ENCODE results near the gene LRP1.

- TF ChIP-seq RARB (CRISPR knock-in tag; IDR thresholded peaks at IDR 0.05), result no peak
- TF ChIP-seq PATZ1 (CRISPR knock-in tag; IDR thresholded peaks at IDR 0.05; ENCODE audit: borderline replicate concordance), result no peak
- no peak for TF ChIP-seq ZFP30 (CRISPR knock-in tag; IDR thresholded peaks at IDR 0.05)
- no peak for TF ChIP-seq PPARA (CRISPR knock-in tag; IDR thresholded peaks at IDR 0.05; ENCODE audit: borderline replicate concordance)
Observed at GRCh38 chr12:57093415-57094207, 34.7 kb upstream of the LRP1 start.
